Astrocyte of the cerebellum (primary cell): Measurements from ENCODE around the gene PLSCR3.
"Not testable (repeated sequence)": the region's sequence is repeated elsewhere in the genome, so short reads cannot be mapped to it uniquely, and the experiment has no call there.

ENCODE experiments used
- DNase-seq: peaks from one replicate; pipeline ENCODE4 v3.0.0-alpha.2; 2011; ENCODE audit warnings: low read depth
- H3K4me3 ChIP-seq: 2 replicates; pipeline ENCODE4 v1.5.1; 2011; ENCODE audit warnings: mild to moderate bottlenecking, low read depth, low read length, moderate library complexity
- in situ Hi-C: cut with HindIII; loops from 2 replicates; pipeline ENCODE4 v1.10.0; 2017; ENCODE audit warnings: low sequenced_read_pairs
- TF ChIP-seq, protein P1 (sequence below): IDR thresholded peaks from 2 replicates; pipeline ENCODE4 v1.5.1; 2012; ENCODE audit warnings: low read length, low read depth, moderate library complexity, mild to moderate bottlenecking; ENCODE audit errors: missing control alignments

Gene PLSCR3

DNA sequence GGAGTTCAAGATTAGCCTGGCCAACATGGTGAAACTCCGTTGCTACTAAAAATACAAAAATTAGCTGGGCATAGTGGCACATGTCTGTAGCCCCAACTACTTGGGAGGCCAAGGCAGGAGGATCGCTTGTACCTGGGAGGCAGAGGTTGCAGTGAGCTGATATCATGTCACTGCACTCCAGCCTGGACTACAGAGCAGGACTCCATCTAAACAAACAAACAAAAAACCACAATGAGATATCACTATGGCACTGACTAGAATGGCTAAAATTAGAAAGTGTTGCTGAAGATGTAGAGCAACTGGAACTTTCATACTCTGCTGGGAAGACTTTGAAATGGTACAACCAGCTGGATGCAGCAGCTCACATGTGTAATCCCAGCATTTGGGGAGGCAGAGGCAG lies 20.0 kb downstream of the PLSCR3 start:
- in situ Hi-C loops: no loop called here
- TF ChIP-seq, protein P1, sequence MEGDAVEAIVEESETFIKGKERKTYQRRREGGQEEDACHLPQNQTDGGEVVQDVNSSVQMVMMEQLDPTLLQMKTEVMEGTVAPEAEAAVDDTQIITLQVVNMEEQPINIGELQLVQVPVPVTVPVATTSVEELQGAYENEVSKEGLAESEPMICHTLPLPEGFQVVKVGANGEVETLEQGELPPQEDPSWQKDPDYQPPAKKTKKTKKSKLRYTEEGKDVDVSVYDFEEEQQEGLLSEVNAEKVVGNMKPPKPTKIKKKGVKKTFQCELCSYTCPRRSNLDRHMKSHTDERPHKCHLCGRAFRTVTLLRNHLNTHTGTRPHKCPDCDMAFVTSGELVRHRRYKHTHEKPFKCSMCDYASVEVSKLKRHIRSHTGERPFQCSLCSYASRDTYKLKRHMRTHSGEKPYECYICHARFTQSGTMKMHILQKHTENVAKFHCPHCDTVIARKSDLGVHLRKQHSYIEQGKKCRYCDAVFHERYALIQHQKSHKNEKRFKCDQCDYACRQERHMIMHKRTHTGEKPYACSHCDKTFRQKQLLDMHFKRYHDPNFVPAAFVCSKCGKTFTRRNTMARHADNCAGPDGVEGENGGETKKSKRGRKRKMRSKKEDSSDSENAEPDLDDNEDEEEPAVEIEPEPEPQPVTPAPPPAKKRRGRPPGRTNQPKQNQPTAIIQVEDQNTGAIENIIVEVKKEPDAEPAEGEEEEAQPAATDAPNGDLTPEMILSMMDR: no peak
- no peak for DNase-seq
- H3K4me3 ChIP-seq: no peak overlapping the region

DNA sequence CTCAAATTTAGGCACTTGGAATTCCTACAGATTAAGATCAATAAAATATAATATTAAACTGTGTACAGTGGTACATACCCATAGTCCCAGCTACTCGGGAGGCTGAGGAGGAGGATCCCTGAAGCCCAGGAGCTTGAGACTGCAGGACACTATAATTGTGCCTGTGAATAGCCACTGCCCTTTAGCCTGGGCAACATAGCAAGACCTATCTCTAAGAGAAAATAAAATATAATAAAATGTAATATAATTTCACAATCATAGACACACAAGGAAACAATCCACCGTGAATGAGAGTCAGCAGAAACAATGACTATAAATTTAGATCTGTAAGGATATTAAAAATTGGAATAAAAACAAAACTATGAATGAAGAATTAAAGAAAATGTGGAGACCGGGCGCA lies 23.5 kb downstream of the PLSCR3 start:
- in situ Hi-C loops: no loop called here
- DNase-seq: no peak
- TF ChIP-seq, protein P1: no peak
- H3K4me3 ChIP-seq: no peak overlapping the region

DNA sequence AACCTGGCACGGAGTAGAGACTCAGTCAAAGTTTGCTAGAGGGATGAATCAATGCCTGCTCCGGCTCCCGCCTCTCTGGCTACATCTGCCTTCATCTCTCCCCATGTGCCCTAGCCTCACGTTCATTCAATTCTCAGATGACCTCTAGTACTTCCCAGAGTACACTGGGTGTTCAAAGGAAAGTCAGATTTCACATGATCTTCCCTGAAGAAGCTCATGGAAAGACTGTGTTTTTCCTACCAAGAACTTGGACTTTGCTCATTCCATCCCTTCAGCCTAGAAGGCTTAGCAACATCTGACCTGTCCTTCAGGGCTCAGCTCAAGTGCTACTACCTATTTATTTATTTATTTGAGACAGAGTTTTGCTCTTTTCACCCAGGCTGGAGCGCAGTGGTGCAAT lies 24.5 kb downstream of the PLSCR3 start:
- DNase-seq: no peak

DNA sequence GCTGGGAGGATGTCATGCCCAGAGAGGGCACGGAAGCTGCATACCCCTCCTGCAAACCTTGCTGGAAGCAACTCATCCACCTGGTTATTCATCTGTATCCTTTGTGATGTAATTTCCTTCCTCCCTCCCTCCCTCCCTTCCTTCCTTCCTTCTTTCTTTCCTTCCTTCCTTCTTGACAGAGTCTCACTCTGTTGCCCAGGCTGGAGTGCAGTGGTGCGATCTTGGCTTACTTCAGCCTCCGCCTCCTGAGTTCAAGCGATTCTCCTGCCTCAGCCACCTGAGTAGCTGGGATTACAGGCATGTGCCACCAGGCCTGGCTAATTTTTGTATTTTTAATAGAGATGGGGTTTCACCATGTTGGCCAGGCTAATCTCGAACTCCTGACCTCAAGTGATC lies 25.7 kb downstream of the PLSCR3 start:
- H3K4me3 ChIP-seq, DNase-seq, in situ Hi-C loops: not testable (repeated sequence)

More for the DNA sequence above, 24.5 kb downstream of the PLSCR3 start:
- TF ChIP-seq, protein P1: no peak
- in situ Hi-C loops: no loop called here
- H3K4me3 ChIP-seq: no peak overlapping the region

DNA sequence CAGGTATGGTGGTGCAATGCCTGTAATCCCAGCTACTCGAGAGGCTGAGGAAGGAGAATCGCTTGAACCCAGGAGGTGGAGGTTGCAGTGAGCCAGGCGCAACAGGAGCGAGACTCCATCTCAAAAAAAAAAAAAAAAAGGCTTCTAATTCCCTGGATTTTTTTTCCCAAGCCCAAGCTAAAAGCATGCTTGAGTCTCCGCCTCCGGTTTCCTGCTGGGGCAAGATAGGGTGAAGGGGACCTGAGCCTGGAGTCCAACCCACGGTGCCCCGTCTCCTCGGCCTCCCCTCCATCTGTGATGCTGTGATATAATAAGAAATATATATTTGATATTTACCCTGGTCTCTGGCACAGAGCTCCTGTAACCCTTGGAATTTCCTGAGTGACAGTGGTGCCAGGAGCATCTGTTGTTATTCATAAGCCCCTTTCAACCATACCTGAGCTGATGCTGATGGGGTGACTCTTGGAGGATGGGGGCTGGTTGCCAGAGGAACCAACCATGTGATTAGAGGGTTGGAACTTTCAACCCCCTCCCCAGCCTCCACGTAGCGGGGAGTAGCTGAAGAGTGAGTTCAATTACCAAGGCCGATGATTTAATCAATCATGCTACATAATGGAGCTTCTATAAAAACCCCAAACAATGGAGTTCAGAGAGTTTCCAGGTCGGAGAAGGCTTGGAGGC lies 26.3 kb downstream of the PLSCR3 start:
- H3K4me3 ChIP-seq: no peak overlapping the region
- DNase-seq: no peak
- in situ Hi-C loops: no loop called here
- TF ChIP-seq, protein P1: no peak

DNA sequence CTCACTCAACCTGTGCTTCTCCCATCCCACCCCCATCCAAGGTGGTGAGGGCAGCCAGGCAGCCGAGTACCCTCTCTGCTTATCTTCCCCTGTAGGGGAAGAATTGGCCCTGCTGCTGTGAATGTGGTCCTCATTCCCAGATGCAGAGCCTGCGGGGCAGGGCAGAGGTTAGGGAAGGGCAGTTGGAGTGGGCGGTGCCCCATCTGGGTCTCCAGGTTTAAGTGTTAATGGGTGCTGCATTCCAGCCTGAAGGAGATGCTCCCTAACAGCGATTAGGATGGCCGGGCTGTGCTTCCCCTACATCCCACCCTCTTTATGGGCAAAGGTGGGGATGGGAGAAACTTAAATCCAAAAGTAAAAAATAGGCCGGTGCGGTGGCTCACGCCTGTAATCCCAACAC lies 27.2 kb downstream of the PLSCR3 start:
- DNase-seq: no peak
- TF ChIP-seq, protein P1: no peak
- in situ Hi-C loops: no loop called here
- no peak overlapping the region for H3K4me3 ChIP-seq

DNA sequence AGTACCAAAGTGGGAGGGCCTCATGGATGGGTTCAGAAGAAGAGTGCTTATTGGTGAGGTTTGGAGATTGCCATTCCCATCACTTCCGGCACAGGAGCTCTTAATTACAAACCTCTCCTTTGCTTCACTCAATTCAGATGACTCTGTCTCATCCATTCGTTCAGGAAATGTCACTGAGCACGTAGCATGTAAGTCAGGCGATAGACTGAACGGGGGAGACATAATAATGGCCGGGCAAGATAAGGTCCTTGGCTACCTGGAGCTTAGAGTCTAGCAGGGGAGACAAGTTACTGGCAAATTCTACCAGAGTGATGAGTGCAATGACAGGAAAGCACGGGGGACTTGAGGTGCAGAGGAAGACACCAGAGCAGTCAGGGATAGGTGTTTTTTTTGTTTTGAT lies 28.4 kb downstream of the PLSCR3 start:
- in situ Hi-C loops, DNase-seq, H3K4me3 ChIP-seq: not testable (repeated sequence)

DNA sequence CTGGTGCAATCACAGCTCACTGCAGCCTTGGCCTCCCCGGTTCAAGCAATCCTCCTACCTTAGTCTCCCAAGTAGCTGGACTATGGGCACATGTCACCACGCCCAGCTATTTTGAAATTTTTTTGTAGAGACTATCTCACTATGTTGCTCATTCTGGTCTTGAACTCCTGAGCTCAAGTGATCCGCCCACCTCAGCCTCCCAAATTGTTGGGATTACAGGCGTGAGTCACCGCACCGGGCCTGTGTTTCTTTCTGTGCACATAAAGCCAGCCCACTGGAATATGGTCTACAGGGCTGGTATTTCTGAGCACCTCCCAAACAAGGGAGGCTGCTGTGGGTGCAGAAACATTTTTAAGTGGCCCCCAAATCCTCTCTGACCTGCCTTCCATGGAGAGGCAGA lies 31.0 kb downstream of the PLSCR3 start:
- TF ChIP-seq, protein P1: no peak
- no peak overlapping the region for H3K4me3 ChIP-seq
- no peak for DNase-seq
- in situ Hi-C loops: no loop called here
